GM23338 (cell line): ENCODE results near the gene ADPGK. TPM values are rescaled to one million over a fixed set of nuclear protein-coding genes. Genes with fewer than 3 reads are reported as not detected.

Experiments
- ATAC-seq: fragments of 200-7000 bp; cut with Tn5 transposase; 3 replicates; pipeline ENCODE4 v1.9.1; 2020
- DNase-seq: peaks from one replicate; pipeline ENCODE4 v3.0.0-alpha.2; 2015; ENCODE audit warnings: low spot score
- H2AFZ ChIP-seq: fragments of 200-600 bp; sonication (generic); 2 replicates; pipeline ENCODE4 v1.8.0; 2016; ENCODE audit warnings: antibody characterized with exemption, mild to moderate bottlenecking, moderate library complexity
- H3F3A ChIP-seq: fragments of 200-600 bp; sonication (generic); replicated peaks from 2 replicates; pipeline ENCODE4 v1.8.0; 2017; ENCODE audit warnings: antibody characterized with exemption, mixed run types, low read depth
- H3K27ac ChIP-seq: fragments of 200-600 bp; sonication (generic); 2 replicates; pipeline ENCODE4 v1.6.1; 2016; ENCODE audit warnings: low read depth
- H3K27me3 ChIP-seq: fragments of 200-600 bp; sonication (generic); 2 replicates; pipeline ENCODE4 v1.8.0; 2016; ENCODE audit warnings: mild to moderate bottlenecking, mixed run types, moderate library complexity; ENCODE audit not compliant: insufficient read depth
- H3K36me3 ChIP-seq: fragments of 200-600 bp; sonication (generic); 2 replicates; pipeline ENCODE4 v1.8.0; 2016; ENCODE audit warnings: mild to moderate bottlenecking; ENCODE audit not compliant: insufficient read depth
- H3K4me1 ChIP-seq: fragments of 200-600 bp; sonication (generic); 2 replicates; pipeline ENCODE4 v1.8.0; 2016; ENCODE audit warnings: mild to moderate bottlenecking, moderate library complexity; ENCODE audit not compliant: insufficient read depth
- H3K4me2 ChIP-seq: fragments of 200-600 bp; sonication (generic); 2 replicates; pipeline ENCODE4 v1.7.1; 2017; ENCODE audit warnings: mixed run types
- H3K4me3 ChIP-seq: fragments of 200-600 bp; sonication (generic); 2 replicates; pipeline ENCODE4 v1.6.1; 2016; ENCODE audit warnings: mixed run types
- H3K79me2 ChIP-seq: fragments of 200-600 bp; sonication (generic); replicated peaks from 2 replicates; pipeline ENCODE4 v1.8.0; 2017; ENCODE audit warnings: mild to moderate bottlenecking; ENCODE audit not compliant: insufficient read depth
- H3K9me2 ChIP-seq: fragments of 200-600 bp; sonication (generic); 2 replicates; pipeline ENCODE4 v1.8.0; 2017; ENCODE audit not compliant: insufficient read depth
- H4K20me1 ChIP-seq: fragments of 200-600 bp; sonication (generic); replicated peaks from 2 replicates; pipeline ENCODE4 v1.8.0; 2017; ENCODE audit warnings: mild to moderate bottlenecking; ENCODE audit not compliant: insufficient read depth
- H3K27ac Mint-ChIP-seq: 2 replicates; pipeline ENCODE4 v1.8.0; 2020; ENCODE audit warnings: inconsistent platforms, mild to moderate bottlenecking, moderate library complexity, mixed read lengths
- H3K27me3 Mint-ChIP-seq: 3 replicates; pipeline ENCODE4 v1.8.0; 2022; ENCODE audit warnings: low read depth, mild to moderate bottlenecking, moderate library complexity, mixed read lengths, inconsistent platforms; ENCODE audit not compliant: insufficient read depth, poor library complexity
- H3K36me3 Mint-ChIP-seq: 3 replicates; pipeline ENCODE4 v1.8.0; 2021; ENCODE audit warnings: low read depth, mild to moderate bottlenecking, inconsistent platforms, moderate library complexity, mixed read lengths
- H3K4me1 Mint-ChIP-seq: 3 replicates; pipeline ENCODE4 v1.8.0; 2020; ENCODE audit warnings: mild to moderate bottlenecking, inconsistent platforms, mixed read lengths
- H3K4me3 Mint-ChIP-seq: 3 replicates; pipeline ENCODE4 v1.8.0; 2021; ENCODE audit warnings: moderate library complexity, mild to moderate bottlenecking, inconsistent platforms, mixed read lengths
- H3K9me3 Mint-ChIP-seq: 3 replicates; pipeline ENCODE4 v1.8.0; 2020; ENCODE audit warnings: moderate library complexity, mild to moderate bottlenecking, inconsistent platforms, mixed read lengths
- CREB1 ChIP-seq: fragments of 250-450 bp; sonication (Bioruptor Pico); IDR thresholded peaks from 2 replicates; pipeline ENCODE4 v1.5.0; 2020; ENCODE audit warnings: low read depth, mild to moderate bottlenecking, moderate library complexity
- EZH2 ChIP-seq: fragments of 200-600 bp; sonication (generic); IDR thresholded peaks from one replicate; pipeline ENCODE4 v1.8.0; 2017; ENCODE audit warnings: antibody characterized with exemption, mild to moderate bottlenecking, low read depth; ENCODE audit not compliant: unreplicated experiment
- JUNB ChIP-seq: IDR thresholded peaks from one replicate; pipeline ENCODE4 v1.6.1; 2016; ENCODE audit warnings: antibody characterized with exemption; ENCODE audit not compliant: unreplicated experiment
- NANOG ChIP-seq: IDR thresholded peaks from 2 replicates; pipeline ENCODE4 v1.6.1; 2016; ENCODE audit warnings: antibody characterized with exemption, borderline replicate concordance
- POLR2AphosphoS5 ChIP-seq: IDR thresholded peaks from 2 replicates; pipeline ENCODE4 v1.6.1; 2016; ENCODE audit warnings: antibody characterized with exemption, low read depth
- STAT1 ChIP-seq: IDR thresholded peaks from one replicate; pipeline ENCODE4 v1.6.1; 2016; ENCODE audit warnings: antibody characterized with exemption; ENCODE audit not compliant: unreplicated experiment
- ZNF114 ChIP-seq: fragments of 250-450 bp; sonication (Bioruptor Pico); IDR thresholded peaks from 2 replicates; pipeline ENCODE4 v1.5.0; 2020; ENCODE audit warnings: mild to moderate bottlenecking, moderate library complexity
- ZNF331 ChIP-seq: fragments of 250-450 bp; sonication (Bioruptor Pico); IDR thresholded peaks from 2 replicates; pipeline ENCODE4 v1.5.0; 2020; ENCODE audit warnings: low read depth, mild to moderate bottlenecking, moderate library complexity
- polyA plus RNA-seq: library from polyadenylated mRNA; unstranded; fragments of >200 nt; fragmentation: Nextera tagmentation; extraction: Ambion mirVana; gene quantifications from 2 replicates; pipeline ENCODE4 v1.2.1, GENCODE V29; 2016
- total RNA-seq: library from RNA; depleted of rRNA; stranded (reverse); fragments of >200 nt; shearing (Covaris generic); gene quantifications from 2 replicates; pipeline ENCODE4 v1.2.3, GENCODE V29; 2014
- TF ChIP-seq, protein P1 (sequence below): fragments of 250-450 bp; sonication (Bioruptor Pico); IDR thresholded peaks from 2 replicates; pipeline ENCODE4 v1.5.0; 2020; ENCODE audit warnings: mild to moderate bottlenecking, moderate library complexity
- TF ChIP-seq, protein P2 (sequence below): IDR thresholded peaks from 2 replicates; pipeline ENCODE4 v1.6.1; 2016; ENCODE audit warnings: antibody characterized with exemption
- TF ChIP-seq, protein P3 (sequence below): IDR thresholded peaks from one replicate; pipeline ENCODE4 v1.6.1; 2018; ENCODE audit warnings: antibody characterized with exemption; ENCODE audit not compliant: unreplicated experiment

The ADPGK gene
- total and polyA plus RNA-seq, 2 experiments from 2014 or later = 21.5 to 57.0 TPM

DNA sequence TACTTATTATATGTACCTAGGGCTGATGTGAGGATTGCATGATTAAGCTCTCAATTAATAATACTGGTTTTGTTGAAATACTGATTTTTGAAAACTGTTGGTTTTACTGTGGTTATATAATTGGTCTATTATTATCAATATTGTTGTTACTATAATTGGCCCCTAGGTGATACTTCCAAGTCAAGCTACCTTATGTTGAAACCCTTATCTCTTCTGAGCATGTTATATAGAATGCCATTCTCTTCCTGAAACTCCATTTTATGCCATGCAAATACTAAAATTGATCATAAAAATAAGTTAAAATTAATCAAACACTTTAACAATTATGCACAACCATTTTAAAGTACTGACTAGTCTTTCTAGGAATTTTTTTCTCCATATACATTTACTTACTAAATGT is 51.5 kb downstream of the ADPGK start (continued):
- TF ChIP-seq, protein P1, sequence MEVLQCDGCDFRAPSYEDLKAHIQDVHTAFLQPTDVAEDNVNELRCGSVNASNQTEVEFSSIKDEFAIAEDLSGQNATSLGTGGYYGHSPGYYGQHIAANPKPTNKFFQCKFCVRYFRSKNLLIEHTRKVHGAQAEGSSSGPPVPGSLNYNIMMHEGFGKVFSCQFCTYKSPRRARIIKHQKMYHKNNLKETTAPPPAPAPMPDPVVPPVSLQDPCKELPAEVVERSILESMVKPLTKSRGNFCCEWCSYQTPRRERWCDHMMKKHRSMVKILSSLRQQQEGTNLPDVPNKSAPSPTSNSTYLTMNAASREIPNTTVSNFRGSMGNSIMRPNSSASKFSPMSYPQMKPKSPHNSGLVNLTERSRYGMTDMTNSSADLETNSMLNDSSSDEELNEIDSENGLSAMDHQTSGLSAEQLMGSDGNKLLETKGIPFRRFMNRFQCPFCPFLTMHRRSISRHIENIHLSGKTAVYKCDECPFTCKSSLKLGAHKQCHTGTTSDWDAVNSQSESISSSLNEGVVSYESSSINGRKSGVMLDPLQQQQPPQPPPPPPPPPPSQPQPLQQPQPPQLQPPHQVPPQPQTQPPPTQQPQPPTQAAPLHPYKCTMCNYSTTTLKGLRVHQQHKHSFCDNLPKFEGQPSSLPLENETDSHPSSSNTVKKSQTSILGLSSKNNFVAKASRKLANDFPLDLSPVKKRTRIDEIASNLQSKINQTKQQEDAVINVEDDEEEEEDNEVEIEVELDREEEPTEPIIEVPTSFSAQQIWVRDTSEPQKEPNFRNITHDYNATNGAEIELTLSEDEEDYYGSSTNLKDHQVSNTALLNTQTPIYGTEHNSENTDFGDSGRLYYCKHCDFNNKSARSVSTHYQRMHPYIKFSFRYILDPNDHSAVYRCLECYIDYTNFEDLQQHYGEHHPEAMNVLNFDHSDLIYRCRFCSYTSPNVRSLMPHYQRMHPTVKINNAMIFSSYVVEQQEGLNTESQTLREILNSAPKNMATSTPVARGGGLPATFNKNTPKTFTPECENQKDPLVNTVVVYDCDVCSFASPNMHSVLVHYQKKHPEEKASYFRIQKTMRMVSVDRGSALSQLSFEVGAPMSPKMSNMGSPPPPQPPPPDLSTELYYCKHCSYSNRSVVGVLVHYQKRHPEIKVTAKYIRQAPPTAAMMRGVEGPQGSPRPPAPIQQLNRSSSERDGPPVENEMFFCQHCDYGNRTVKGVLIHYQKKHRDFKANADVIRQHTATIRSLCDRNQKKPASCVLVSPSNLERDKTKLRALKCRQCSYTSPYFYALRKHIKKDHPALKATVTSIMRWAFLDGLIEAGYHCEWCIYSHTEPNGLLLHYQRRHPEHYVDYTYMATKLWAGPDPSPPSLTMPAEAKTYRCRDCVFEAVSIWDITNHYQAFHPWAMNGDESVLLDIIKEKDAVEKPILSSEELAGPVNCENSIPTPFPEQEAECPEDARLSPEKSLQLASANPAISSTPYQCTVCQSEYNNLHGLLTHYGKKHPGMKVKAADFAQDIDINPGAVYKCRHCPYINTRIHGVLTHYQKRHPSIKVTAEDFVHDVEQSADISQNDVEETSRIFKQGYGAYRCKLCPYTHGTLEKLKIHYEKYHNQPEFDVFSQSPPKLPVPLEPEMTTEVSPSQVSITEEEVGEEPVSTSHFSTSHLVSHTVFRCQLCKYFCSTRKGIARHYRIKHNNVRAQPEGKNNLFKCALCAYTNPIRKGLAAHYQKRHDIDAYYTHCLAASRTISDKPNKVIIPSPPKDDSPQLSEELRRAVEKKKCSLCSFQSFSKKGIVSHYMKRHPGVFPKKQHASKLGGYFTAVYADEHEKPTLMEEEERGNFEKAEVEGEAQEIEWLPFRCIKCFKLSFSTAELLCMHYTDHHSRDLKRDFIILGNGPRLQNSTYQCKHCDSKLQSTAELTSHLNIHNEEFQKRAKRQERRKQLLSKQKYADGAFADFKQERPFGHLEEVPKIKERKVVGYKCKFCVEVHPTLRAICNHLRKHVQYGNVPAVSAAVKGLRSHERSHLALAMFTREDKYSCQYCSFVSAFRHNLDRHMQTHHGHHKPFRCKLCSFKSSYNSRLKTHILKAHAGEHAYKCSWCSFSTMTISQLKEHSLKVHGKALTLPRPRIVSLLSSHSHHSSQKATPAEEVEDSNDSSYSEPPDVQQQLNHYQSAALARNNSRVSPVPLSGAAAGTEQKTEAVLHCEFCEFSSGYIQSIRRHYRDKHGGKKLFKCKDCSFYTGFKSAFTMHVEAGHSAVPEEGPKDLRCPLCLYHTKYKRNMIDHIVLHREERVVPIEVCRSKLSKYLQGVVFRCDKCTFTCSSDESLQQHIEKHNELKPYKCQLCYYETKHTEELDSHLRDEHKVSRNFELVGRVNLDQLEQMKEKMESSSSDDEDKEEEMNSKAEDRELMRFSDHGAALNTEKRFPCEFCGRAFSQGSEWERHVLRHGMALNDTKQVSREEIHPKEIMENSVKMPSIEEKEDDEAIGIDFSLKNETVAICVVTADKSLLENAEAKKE = no peak
- no peak for TF ChIP-seq NANOG
- TF ChIP-seq CREB1 (CRISPR knock-in tag) = no peak
- TF ChIP-seq POLR2AphosphoS5 = no peak
- TF ChIP-seq EZH2 = no peak
- no peak for TF ChIP-seq ZNF331

DNA sequence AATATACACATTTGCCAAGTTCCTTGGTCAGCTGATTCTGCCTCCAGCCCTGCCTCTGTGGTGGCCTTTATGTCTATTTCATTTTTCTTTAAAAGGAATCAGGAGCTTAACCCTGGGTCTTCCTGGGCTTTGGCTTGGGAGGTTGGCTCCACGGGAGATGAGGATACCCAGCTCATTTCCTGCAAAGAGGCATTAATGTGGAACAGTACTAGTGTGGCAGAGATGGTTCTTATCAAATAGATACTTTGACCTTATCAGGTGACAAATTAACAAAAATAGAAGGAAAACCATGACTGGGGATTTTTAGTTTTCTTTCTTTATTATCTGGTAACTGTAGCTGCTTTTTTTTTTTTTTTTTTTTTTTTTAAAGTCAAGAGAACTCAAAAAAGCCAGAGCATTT is 54.7 kb downstream of the ADPGK start:
- no peak overlapping the region for H3K4me3 Mint-ChIP-seq
- peak overlapping the region; percentile 57; the same call in 1 of the 2 replicates for H3K27ac ChIP-seq
- H3K4me3 ChIP-seq = no peak overlapping the region
- no peaks in the 10 kb centered on the region for H3K27me3 ChIP-seq
- no peak for ATAC-seq
- H3K4me1 Mint-ChIP-seq = no peaks in the 10 kb centered on the region; the same call in 2 of the 3 replicates
- H3K79me2 ChIP-seq = no peaks in the 10 kb centered on the region
- peaks cover 13% of the 10 kb centered on the region; the same call in 1 of the 2 replicates for H3K36me3 ChIP-seq
- no peak overlapping the region for H3K4me2 ChIP-seq
- peaks cover 41% of the 10 kb centered on the region for H3K36me3 Mint-ChIP-seq
- H3K9me3 Mint-ChIP-seq = no peaks in the 10 kb centered on the region; the same call in 2 of the 3 replicates
- H3K9me2 ChIP-seq = no peaks in the 10 kb centered on the region
- no peak for DNase-seq
- no peaks in the 10 kb centered on the region for H3F3A ChIP-seq
- H2AFZ ChIP-seq = no peak overlapping the region
- peaks cover 4% of the 10 kb centered on the region for H3K27me3 Mint-ChIP-seq
- H3K27ac Mint-ChIP-seq = 0 out of 2 replicates have a peak overlapping the region, but pooled peaks have one; percentile 39
- H4K20me1 ChIP-seq = no peaks in the 10 kb centered on the region; the same call in 1 of the 2 replicates
- peaks cover 13% of the 10 kb centered on the region for H3K4me1 ChIP-seq
- TF ChIP-seq, protein P2, sequence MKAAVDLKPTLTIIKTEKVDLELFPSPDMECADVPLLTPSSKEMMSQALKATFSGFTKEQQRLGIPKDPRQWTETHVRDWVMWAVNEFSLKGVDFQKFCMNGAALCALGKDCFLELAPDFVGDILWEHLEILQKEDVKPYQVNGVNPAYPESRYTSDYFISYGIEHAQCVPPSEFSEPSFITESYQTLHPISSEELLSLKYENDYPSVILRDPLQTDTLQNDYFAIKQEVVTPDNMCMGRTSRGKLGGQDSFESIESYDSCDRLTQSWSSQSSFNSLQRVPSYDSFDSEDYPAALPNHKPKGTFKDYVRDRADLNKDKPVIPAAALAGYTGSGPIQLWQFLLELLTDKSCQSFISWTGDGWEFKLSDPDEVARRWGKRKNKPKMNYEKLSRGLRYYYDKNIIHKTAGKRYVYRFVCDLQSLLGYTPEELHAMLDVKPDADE = no peak
- TF ChIP-seq STAT1 = no peak
- TF ChIP-seq, protein P3, sequence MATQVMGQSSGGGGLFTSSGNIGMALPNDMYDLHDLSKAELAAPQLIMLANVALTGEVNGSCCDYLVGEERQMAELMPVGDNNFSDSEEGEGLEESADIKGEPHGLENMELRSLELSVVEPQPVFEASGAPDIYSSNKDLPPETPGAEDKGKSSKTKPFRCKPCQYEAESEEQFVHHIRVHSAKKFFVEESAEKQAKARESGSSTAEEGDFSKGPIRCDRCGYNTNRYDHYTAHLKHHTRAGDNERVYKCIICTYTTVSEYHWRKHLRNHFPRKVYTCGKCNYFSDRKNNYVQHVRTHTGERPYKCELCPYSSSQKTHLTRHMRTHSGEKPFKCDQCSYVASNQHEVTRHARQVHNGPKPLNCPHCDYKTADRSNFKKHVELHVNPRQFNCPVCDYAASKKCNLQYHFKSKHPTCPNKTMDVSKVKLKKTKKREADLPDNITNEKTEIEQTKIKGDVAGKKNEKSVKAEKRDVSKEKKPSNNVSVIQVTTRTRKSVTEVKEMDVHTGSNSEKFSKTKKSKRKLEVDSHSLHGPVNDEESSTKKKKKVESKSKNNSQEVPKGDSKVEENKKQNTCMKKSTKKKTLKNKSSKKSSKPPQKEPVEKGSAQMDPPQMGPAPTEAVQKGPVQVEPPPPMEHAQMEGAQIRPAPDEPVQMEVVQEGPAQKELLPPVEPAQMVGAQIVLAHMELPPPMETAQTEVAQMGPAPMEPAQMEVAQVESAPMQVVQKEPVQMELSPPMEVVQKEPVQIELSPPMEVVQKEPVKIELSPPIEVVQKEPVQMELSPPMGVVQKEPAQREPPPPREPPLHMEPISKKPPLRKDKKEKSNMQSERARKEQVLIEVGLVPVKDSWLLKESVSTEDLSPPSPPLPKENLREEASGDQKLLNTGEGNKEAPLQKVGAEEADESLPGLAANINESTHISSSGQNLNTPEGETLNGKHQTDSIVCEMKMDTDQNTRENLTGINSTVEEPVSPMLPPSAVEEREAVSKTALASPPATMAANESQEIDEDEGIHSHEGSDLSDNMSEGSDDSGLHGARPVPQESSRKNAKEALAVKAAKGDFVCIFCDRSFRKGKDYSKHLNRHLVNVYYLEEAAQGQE = no peak
- no peak for TF ChIP-seq ZNF114 (CRISPR knock-in tag)
- TF ChIP-seq JUNB = no peak
- TF ChIP-seq CREB1 (CRISPR knock-in tag) = no peak
